ENCODE measurements around the gene ATXN1.

ATXN1 gene

DNA sequence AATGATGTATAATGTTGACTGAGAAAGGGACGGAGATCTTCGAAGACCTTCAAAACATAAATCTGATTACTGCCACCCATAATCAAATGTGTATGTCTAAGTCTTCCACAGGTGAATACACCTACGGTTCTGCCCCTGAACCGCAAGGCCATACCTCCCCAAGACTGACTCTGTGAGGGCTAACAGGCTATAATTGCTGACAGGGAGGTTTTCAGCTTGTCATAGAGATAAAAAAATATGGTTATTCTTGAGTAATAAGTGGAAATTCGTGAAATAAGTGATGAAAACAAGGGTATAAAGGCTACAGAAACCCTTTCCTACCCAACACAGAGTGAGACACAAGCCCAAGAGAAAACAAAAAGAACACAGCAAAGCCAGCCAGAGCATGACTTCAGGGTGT lies 188.9 kb downstream of the ATXN1 start:
- TF ChIP-seq GLIS3 (CRISPR knock-in tag; IDR thresholded peaks at IDR 0.05) (no peak), TOX (CRISPR knock-in tag; IDR thresholded peaks at IDR 0.05; ENCODE audit: borderline replicate concordance) (no peak), OSR1 (CRISPR knock-in tag; IDR thresholded peaks at IDR 0.05) (no peak), TCF4 (CRISPR knock-in tag; IDR thresholded peaks at IDR 0.05; ENCODE audit: borderline replicate concordance) (no peak), ZNF70 (CRISPR knock-in tag; IDR thresholded peaks at IDR 0.05) (no peak), ISL1 (CRISPR knock-in tag; IDR thresholded peaks at IDR 0.05) (no peak), RARB (CRISPR knock-in tag; IDR thresholded peaks at IDR 0.05) (no peak)
- TF ChIP-seq, protein P1, sequence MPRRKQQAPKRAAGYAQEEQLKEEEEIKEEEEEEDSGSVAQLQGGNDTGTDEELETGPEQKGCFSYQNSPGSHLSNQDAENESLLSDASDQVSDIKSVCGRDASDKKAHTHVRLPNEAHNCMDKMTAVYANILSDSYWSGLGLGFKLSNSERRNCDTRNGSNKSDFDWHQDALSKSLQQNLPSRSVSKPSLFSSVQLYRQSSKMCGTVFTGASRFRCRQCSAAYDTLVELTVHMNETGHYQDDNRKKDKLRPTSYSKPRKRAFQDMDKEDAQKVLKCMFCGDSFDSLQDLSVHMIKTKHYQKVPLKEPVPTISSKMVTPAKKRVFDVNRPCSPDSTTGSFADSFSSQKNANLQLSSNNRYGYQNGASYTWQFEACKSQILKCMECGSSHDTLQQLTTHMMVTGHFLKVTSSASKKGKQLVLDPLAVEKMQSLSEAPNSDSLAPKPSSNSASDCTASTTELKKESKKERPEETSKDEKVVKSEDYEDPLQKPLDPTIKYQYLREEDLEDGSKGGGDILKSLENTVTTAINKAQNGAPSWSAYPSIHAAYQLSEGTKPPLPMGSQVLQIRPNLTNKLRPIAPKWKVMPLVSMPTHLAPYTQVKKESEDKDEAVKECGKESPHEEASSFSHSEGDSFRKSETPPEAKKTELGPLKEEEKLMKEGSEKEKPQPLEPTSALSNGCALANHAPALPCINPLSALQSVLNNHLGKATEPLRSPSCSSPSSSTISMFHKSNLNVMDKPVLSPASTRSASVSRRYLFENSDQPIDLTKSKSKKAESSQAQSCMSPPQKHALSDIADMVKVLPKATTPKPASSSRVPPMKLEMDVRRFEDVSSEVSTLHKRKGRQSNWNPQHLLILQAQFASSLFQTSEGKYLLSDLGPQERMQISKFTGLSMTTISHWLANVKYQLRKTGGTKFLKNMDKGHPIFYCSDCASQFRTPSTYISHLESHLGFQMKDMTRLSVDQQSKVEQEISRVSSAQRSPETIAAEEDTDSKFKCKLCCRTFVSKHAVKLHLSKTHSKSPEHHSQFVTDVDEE (CRISPR knock-in tag; IDR thresholded peaks at IDR 0.05) = no peak
- no peak for ATAC-seq

DNA sequence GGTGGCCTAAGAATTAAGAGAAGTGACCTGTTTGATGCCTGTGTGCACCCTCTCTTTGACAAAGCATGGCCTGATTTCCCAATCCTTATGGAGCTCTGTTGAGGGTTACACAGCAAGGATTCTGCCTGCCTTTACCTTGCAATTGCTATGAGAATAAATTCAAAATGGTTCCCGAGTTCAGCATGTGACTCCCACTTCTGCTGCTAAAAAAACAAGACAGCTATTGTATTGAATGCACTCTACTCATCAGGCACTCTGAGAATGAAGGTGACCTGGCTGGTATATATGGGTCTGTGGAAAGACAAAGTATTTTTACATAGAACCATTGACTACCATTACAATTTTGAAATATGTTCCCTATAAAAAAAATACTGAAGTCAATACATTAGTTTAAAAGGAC lies 190.3 kb downstream of the ATXN1 start:
- ATAC-seq = no peak
- TF ChIP-seq TOX (CRISPR knock-in tag; IDR thresholded peaks at IDR 0.05; ENCODE audit: borderline replicate concordance) = no peak
- TF ChIP-seq ZNF8 (CRISPR knock-in tag; IDR thresholded peaks at IDR 0.05) = no peak
- TF ChIP-seq ARNTL (CRISPR knock-in tag; IDR thresholded peaks at IDR 0.05; ENCODE audit: borderline replicate concordance, low read depth) = no peak
- no peak for TF ChIP-seq ZFP30 (CRISPR knock-in tag; IDR thresholded peaks at IDR 0.05)
- TF ChIP-seq CSDC2 (CRISPR knock-in tag; IDR thresholded peaks at IDR 0.05) = no peak
- TF ChIP-seq, protein P2, sequence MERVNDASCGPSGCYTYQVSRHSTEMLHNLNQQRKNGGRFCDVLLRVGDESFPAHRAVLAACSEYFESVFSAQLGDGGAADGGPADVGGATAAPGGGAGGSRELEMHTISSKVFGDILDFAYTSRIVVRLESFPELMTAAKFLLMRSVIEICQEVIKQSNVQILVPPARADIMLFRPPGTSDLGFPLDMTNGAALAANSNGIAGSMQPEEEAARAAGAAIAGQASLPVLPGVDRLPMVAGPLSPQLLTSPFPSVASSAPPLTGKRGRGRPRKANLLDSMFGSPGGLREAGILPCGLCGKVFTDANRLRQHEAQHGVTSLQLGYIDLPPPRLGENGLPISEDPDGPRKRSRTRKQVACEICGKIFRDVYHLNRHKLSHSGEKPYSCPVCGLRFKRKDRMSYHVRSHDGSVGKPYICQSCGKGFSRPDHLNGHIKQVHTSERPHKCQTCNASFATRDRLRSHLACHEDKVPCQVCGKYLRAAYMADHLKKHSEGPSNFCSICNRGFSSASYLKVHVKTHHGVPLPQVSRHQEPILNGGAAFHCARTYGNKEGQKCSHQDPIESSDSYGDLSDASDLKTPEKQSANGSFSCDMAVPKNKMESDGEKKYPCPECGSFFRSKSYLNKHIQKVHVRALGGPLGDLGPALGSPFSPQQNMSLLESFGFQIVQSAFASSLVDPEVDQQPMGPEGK (CRISPR knock-in tag; IDR thresholded peaks at IDR 0.05; ENCODE audit: borderline replicate concordance) = no peak
- no peak for TF ChIP-seq ISL1 (CRISPR knock-in tag; IDR thresholded peaks at IDR 0.05)
- TF ChIP-seq, protein P3, sequence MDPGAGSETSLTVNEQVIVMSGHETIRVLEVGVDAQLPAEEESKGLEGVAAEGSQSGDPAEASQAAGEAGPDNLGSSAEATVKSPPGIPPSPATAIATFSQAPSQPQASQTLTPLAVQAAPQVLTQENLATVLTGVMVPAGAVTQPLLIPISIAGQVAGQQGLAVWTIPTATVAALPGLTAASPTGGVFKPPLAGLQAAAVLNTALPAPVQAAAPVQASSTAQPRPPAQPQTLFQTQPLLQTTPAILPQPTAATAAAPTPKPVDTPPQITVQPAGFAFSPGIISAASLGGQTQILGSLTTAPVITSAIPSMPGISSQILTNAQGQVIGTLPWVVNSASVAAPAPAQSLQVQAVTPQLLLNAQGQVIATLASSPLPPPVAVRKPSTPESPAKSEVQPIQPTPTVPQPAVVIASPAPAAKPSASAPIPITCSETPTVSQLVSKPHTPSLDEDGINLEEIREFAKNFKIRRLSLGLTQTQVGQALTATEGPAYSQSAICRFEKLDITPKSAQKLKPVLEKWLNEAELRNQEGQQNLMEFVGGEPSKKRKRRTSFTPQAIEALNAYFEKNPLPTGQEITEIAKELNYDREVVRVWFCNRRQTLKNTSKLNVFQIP (CRISPR knock-in tag; IDR thresholded peaks at IDR 0.05; ENCODE audit: borderline replicate concordance, low read depth) = no peak
- TF ChIP-seq ZFP3 (CRISPR knock-in tag; IDR thresholded peaks at IDR 0.05) = no peak
- no peak for TF ChIP-seq SNAI2 (CRISPR knock-in tag; IDR thresholded peaks at IDR 0.05)
- TF ChIP-seq RARB (CRISPR knock-in tag; IDR thresholded peaks at IDR 0.05) = no peak
- no peak for TF ChIP-seq ZC3H10 (CRISPR knock-in tag; IDR thresholded peaks at IDR 0.05)
- no peak for TF ChIP-seq ESRRG (CRISPR knock-in tag; IDR thresholded peaks at IDR 0.05)
- TF ChIP-seq TCF4 (CRISPR knock-in tag; IDR thresholded peaks at IDR 0.05; ENCODE audit: borderline replicate concordance) = no peak
- TF ChIP-seq, protein P4, sequence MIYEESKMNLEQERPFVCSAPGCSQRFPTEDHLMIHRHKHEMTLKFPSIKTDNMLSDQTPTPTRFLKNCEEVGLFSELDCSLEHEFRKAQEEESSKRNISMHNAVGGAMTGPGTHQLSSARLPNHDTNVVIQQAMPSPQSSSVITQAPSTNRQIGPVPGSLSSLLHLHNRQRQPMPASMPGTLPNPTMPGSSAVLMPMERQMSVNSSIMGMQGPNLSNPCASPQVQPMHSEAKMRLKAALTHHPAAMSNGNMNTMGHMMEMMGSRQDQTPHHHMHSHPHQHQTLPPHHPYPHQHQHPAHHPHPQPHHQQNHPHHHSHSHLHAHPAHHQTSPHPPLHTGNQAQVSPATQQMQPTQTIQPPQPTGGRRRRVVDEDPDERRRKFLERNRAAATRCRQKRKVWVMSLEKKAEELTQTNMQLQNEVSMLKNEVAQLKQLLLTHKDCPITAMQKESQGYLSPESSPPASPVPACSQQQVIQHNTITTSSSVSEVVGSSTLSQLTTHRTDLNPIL (CRISPR knock-in tag; IDR thresholded peaks at IDR 0.05; ENCODE audit: low read depth) = no peak
- TF ChIP-seq GLIS3 (CRISPR knock-in tag; IDR thresholded peaks at IDR 0.05) = no peak
- TF ChIP-seq ZNF565 (CRISPR knock-in tag; conservative IDR thresholded peaks at IDR 0.05; ENCODE audit: low read depth) = no peak

DNA sequence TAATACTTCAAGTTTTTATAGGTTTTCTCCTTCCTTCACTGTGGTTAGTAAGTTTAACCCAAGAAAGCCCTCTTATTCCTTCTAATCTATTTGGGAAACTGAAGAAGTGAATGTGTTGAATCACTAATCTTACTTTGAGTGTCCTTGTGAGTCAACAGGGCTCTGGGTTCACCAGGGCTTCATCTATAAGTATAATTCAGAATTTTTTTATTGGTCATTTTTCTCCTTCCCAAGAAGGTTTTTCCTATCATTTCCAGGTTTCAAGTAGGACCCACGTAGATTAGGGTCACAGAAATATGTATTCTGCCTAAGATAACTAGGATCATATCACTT lies 191.1 kb downstream of the ATXN1 start:
- no peak for ATAC-seq
- TF ChIP-seq ZC3H10 (CRISPR knock-in tag; IDR thresholded peaks at IDR 0.05) = no peak
- no peak for TF ChIP-seq TOX (CRISPR knock-in tag; IDR thresholded peaks at IDR 0.05; ENCODE audit: borderline replicate concordance)
- no peak for TF ChIP-seq ARNTL (CRISPR knock-in tag; IDR thresholded peaks at IDR 0.05; ENCODE audit: borderline replicate concordance, low read depth)
- no peak for TF ChIP-seq BACH2 (CRISPR knock-in tag; IDR thresholded peaks at IDR 0.05; ENCODE audit: borderline replicate concordance)
- TF ChIP-seq ESRRG (CRISPR knock-in tag; IDR thresholded peaks at IDR 0.05) = no peak
- TF ChIP-seq ZNF70 (CRISPR knock-in tag; IDR thresholded peaks at IDR 0.05) = no peak
- no peak for TF ChIP-seq OSR1 (CRISPR knock-in tag; IDR thresholded peaks at IDR 0.05)
- TF ChIP-seq SNAI2 (CRISPR knock-in tag; IDR thresholded peaks at IDR 0.05) = no peak

DNA sequence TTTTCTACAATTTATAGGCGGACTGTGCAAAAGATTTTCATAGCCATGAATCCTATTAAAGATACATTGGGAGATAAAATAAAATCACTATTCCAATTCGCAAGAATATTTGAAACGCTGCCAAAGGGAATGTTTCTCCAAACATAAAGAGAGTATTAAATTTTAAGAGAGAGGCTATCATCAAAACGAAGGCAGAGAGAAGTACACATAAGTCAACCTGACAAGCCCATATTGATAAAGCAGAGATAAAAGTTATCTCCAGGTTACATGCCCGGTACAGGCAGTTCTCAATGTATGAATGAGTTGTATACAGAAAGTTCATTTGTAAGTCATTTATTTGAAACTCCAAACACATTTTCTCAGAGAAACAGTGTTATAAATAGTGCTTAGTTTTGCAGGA lies 193.1 kb downstream of the ATXN1 start:
- no peak for ATAC-seq
- TF ChIP-seq TOX (CRISPR knock-in tag; IDR thresholded peaks at IDR 0.05; ENCODE audit: borderline replicate concordance) (no peak), ISL1 (CRISPR knock-in tag; IDR thresholded peaks at IDR 0.05) (peak; percentile 34; the same call in 1 of the 2 replicates)
